ENCODE data around the gene GIPC3. TPM values are rescaled to one million over a fixed set of nuclear protein-coding genes. Genes with fewer than 3 reads are reported as not detected.
A peak's percentile ranks its signal among the peaks of the same experiment; 100 is the strongest.

The GIPC3 gene
- total RNA-seq, 1 donor from 2014 or later, result not detected

DNA sequence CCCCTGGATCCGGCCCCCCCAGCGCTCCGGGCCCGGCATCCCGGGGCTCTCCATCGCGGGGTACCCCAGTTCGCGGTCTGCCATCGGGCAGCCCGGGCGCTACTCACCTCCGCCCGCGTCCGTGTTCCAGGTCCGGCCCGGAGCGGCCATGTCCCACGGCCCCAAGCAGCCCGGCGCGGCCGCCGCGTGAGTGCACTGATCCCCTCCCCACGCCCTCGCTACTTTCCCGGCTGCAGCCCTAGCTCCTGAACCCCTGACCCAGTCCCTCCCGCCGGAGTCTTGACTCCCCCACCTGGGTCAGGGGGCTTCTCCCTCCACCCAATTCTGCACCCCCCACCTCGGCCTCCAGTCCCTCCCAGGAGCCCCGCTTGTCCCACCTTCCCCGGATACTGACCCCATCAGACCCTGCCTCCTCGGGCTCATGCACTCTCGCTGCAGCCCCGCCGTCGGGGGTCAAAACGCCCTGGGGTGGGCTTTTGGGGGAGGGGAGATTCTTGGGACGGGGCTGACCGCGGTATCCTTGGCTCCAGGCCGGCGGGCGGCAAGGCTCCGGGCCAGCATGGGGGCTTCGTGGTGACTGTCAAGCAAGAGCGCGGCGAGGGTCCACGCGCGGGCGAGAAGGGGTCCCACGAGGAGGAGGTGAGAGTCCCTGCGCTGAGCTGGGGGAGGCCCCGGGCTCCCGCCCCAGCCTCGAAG is 12.0 kb upstream of the GIPC3 start:
- peak overlapping the region; percentile 96 for H3K4me3 ChIP-seq (ENCODE audit: low read depth, low read length)
- no peak for DNase-seq (ENCODE audit: low read depth)
- no peak for TF ChIP-seq CTCF (conservative IDR thresholded peaks at IDR 0.05; ENCODE audit: low read depth, low read length)

DNA sequence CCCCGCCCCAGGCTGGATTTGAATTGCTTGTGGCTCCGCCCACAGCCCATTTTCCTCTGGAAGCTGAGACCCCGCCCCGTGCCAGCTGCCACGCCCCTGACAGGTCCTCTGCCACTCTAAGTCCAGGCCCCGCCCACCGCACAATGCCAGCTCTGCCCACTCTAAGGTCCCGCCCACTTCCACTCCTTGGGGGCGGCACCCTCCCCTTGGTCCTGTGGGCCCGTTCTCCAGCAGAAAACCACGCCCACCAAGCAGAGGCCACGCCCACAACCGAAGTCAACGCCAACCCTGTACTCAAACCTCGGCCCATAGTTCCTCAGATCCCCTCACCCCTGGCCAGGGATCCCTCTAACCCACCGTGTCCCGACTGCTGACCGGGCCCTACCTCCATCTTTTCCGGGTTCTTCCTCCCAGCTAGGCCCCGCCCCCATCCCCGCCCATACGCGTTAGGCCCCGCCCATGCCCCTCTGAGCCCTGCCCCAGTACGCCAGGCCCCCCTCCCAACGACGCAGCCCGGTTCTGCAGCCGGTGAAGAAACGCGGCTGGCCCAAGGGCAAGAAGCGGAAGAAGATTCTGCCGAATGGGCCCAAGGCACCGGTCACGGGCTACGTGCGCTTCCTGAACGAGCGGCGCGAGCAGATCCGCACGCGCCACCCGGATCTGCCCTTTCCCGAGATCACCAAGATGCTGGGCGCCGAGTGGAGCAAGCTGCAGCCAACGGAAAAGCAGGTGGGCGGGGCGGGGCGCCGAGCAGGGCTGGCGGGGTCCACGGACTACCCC is 11.2 kb upstream of the GIPC3 start:
- DNase-seq (ENCODE audit: low read depth), result peak; percentile 66
- H3K4me3 ChIP-seq (ENCODE audit: low read depth, low read length), result peak overlapping the region; percentile 96
- no peak for TF ChIP-seq CTCF (conservative IDR thresholded peaks at IDR 0.05; ENCODE audit: low read depth, low read length)

GRCh38 chr19:3575260-3575741 is 10.0 kb upstream of the GIPC3 start:
- no peak overlapping the region for H3K4me3 ChIP-seq (ENCODE audit: low read depth, low read length)
- DNase-seq (ENCODE audit: low read depth), result no peak
- peak; percentile 46 for TF ChIP-seq CTCF (conservative IDR thresholded peaks at IDR 0.05; ENCODE audit: low read depth, low read length)

DNA sequence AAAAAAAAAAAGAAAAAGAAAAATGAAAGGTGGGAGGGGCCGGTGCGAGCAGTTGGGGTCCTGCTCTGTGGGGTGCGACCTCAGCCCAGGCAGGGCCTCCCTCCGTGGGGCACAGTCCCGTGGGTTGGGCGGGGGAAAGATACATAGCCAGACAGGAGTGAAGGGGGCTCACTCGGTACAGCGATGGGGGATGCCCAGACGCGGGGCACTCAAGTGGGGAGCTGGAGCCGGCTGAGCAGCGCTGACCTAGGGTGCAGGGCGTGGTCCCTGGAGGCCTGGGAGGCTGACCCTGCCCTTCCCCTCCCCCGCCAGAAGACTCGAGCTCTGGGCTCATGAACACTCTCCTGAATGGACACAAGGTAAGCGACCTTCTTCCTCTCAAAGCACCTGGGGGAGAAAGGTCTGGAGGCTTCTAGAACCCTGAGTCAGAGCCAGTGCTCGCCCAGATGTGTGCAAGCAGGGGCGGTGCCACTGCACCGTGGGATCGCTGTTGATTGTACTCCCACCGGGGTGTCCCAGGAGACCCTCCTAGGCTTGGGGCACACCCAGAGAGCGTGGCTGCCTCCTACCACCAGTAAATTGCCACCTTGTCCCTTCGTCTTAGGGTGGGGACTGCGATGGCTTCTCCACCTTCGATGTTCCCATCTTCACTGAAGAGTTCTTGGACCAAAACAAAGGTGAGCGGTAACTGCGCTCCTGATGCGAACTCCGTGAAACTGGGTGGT is 9.2 kb upstream of the GIPC3 start:
- TF ChIP-seq CTCF (conservative IDR thresholded peaks at IDR 0.05; ENCODE audit: low read depth, low read length), result no peak
- H3K4me3 ChIP-seq (ENCODE audit: low read depth, low read length), result no peak overlapping the region
- DNase-seq (ENCODE audit: low read depth), result no peak

DNA sequence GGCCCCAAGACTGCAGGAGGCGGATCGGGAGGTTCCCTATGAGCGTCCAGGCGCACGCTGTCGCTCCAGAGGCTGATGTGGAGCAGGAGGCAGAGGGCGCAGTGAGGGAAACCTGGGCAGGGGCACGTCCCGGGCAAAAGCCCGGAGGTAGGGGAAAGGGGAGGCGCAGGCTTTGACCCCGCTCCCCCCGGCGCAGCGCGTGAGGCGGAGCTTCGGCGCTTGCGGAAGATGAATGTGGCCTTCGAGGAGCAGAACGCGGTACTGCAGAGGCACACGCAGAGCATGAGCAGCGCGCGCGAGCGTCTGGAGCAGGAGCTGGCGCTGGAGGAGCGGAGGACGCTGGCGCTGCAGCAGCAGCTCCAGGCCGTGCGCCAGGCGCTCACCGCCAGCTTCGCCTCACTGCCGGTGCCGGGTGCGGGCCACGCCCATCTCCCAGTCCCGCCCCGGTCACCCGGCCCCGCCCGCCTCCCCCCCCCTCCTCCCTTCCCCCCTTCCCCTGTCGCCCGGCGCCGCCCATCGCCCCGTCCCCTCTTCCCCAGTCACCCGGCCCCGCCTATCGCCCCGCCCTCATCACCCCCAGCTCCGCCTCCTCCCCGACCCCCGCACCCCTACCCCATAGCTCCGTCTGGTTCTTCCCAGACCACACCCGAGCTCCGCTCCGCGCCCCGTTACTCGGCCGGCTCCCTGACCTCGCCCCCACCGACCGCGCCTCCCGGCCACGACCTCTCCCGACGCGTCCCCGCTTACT is 8.4 kb upstream of the GIPC3 start:
- no peak for TF ChIP-seq CTCF (conservative IDR thresholded peaks at IDR 0.05; ENCODE audit: low read depth, low read length)
- DNase-seq (ENCODE audit: low read depth), result no peak
- H3K4me3 ChIP-seq (ENCODE audit: low read depth, low read length), result no peak overlapping the region

- no peak overlapping the region for H3K4me3 ChIP-seq (ENCODE audit: low read depth, low read length)
- no peak for TF ChIP-seq CTCF (conservative IDR thresholded peaks at IDR 0.05; ENCODE audit: low read depth, low read length)
These were observed 7.4 kb upstream of the GIPC3 start for GRCh38 chr19:3577723-3578344.

More at GRCh38 chr19:3577723-3578344, 7.4 kb upstream of the GIPC3 start:
- no peak for DNase-seq (ENCODE audit: low read depth)
